ENCODE data around the gene ADO.
A peak's percentile ranks its signal among the peaks of the same experiment; 100 is the strongest.

The ADO gene

DNA sequence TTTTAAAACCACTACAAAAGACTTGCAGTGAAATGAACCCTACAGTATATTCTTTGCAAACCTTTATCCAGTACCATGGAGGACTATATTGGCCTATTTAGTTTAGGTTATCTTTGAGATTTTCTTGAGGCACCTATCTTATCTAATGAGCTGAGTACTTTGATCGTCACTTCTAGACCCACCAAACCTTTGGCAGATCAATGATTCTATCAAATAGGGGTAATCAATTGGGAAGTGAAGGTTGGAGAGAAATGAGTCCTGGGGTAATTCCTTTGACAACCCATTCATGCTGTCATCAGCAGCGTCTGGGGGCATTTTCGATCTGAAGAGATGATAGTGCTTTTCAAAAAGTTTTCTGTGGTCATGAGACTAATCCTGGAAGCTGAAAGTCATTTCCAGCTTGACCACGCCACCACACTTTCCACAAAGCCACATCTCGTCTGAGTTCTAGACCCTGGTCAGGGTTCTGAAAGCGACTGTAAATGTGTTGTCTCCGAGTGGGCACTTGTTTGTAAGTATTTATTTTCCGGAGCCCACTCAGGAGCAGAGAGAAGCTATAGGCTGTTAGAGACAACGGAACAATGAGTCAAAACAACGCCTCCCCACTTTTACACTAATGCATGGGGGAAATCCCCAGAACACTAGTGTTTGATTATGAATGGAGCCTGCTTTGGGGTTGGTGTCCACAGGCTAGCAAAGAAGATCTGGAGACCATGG, 6.8 kb downstream of the ADO start:
- H3K9me3 ChIP-seq (ENCODE audit: control insufficient read depth in 2 of 2, low read length in 2 of 2) = no peaks in the 10 kb centered on the region
- H3K36me3 ChIP-seq (ENCODE audit: control insufficient read depth in 2 of 2, insufficient read depth in 2 of 2, low read length in 2 of 2) = no peaks in the 10 kb centered on the region
- H3K27ac ChIP-seq (ENCODE audit: low read depth in 2 of 2, low read length in 2 of 2) = no peak overlapping the region
- peaks cover 12 to 23% of the 10 kb centered on the region in 2 donors for H3K27me3 ChIP-seq (ENCODE audit: control insufficient read depth in 2 of 2, insufficient read depth in 2 of 2, low read length in 2 of 2)
- H3K4me3 ChIP-seq (ENCODE audit: low read length in 2 of 2) = no peak overlapping the region
- no peak overlapping the region for H3K9ac ChIP-seq (ENCODE audit: low read depth in 1 of 2, low read length in 2 of 2)
- peaks cover 12 to 25% of the 10 kb centered on the region in 2 donors for H3K4me1 ChIP-seq (ENCODE audit: control insufficient read depth in 2 of 2, insufficient read depth in 2 of 2, low read length in 2 of 2)

DNA sequence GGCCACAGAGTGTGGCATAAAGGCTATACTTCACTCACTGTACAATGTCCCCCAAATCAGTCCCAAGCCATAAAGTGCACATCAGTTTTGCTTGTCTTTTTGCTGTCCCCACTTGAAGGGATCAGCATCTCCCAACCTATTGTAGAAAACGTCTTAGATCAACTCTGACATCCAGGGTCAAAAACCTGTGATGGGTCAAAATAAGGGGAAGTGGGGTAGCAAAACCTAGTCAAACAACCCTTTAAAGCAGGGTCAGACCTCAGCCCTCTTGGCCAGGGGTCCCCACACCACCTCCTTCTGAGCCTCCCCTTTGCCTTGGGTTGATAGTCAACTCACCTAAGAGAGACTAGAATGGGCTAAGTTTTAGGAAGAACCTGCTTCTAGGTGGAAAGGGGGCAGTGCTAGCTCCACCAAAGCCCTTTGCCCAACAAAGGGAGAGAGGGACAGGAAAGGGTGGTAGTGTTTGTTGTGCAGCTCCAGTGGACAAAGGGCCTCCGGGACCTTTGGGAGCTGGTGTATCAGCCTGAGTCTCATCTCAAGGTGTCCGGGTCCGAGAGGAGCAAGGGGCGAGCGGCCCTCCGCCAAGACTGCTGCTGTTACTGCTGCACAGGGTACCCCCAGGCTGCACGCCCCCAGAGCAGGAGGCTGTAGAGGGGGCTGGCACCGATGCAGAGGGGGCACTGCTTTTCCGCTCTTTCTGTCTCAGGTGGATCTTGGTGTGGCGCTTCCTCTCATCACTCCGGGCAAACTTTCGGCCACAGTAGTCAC, 8.3 kb downstream of the ADO start:
- H3K27ac ChIP-seq (ENCODE audit: low read depth in 2 of 2, low read length in 2 of 2) = no peak overlapping the region
- H3K27me3 ChIP-seq (ENCODE audit: control insufficient read depth in 2 of 2, insufficient read depth in 2 of 2, low read length in 2 of 2) = peaks cover 12 to 23% of the 10 kb centered on the region in 2 donors
- no peak overlapping the region for H3K9ac ChIP-seq (ENCODE audit: low read depth in 1 of 2, low read length in 2 of 2)
- H3K4me3 ChIP-seq (ENCODE audit: low read length in 2 of 2) = no peak overlapping the region
- peaks cover 12 to 24% of the 10 kb centered on the region in 2 donors for H3K4me1 ChIP-seq (ENCODE audit: control insufficient read depth in 2 of 2, insufficient read depth in 2 of 2, low read length in 2 of 2)
- no peaks in the 10 kb centered on the region for H3K9me3 ChIP-seq (ENCODE audit: control insufficient read depth in 2 of 2, low read length in 2 of 2)
- no peaks in the 10 kb centered on the region for H3K36me3 ChIP-seq (ENCODE audit: control insufficient read depth in 2 of 2, insufficient read depth in 2 of 2, low read length in 2 of 2)

DNA sequence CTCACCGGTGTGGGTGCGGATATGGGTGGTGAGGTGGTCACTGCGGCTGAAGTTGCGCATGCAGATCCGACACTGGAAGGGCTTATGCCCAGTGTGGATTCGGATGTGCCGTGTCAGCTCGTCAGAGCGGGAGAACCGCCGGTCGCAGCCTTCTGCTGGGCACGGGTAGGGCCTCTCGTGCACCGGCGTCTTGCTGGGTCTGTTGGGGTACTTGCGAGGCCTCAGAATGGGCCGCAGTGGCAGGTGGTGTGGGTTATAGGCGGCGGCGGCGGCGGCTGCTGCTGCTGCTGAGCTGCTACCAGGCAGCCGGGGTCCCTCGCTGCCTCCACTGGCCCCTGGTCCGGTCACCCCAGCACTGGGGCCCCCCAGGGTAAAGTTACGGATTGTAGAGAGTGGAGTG, 8.9 kb downstream of the ADO start:
- Histone ChIP-seq H3K27ac (ENCODE audit: low read depth in 2 of 2, low read length in 2 of 2) (no peak overlapping the region), H3K9me3 (ENCODE audit: control insufficient read depth in 2 of 2, low read length in 2 of 2) (no peaks in the 10 kb centered on the region), H3K27me3 (ENCODE audit: control insufficient read depth in 2 of 2, insufficient read depth in 2 of 2, low read length in 2 of 2) (peaks cover 12 to 23% of the 10 kb centered on the region in 2 donors), H3K4me1 (ENCODE audit: control insufficient read depth in 2 of 2, insufficient read depth in 2 of 2, low read length in 2 of 2) (peaks cover 16 to 30% of the 10 kb centered on the region in 2 donors), H3K36me3 (ENCODE audit: control insufficient read depth in 2 of 2, insufficient read depth in 2 of 2, low read length in 2 of 2) (no peaks in the 10 kb centered on the region), H3K4me3 (ENCODE audit: low read length in 2 of 2) (no peak overlapping the region), H3K9ac (ENCODE audit: low read depth in 1 of 2, low read length in 2 of 2) (no peak overlapping the region)

DNA sequence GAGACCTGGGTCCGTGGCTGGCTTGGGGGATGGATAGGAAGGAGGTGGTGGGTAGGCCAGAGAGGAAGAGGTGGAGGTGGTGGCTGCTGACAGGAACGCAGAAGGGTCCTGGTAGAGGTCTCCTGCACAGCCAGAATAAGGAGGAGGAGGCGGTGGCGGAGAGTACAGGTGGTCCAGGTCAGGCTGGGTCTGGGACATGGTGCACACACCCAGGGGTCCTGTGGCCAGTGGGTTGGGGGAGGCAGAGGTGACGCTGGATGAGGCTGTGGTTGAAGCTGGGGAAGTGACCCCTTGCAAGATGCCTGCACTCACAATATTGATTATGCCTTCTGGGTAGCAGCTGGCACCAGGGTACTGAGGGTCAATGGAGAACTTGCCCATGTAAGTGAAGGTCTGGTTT, 9.5 kb downstream of the ADO start:
- Histone ChIP-seq H3K36me3 (ENCODE audit: control insufficient read depth in 2 of 2, insufficient read depth in 2 of 2, low read length in 2 of 2) (no peaks in the 10 kb centered on the region), H3K9ac (ENCODE audit: low read depth in 1 of 2, low read length in 2 of 2) (peak overlapping the region in 1 of 2 donors; percentile 34), H3K4me1 (ENCODE audit: control insufficient read depth in 2 of 2, insufficient read depth in 2 of 2, low read length in 2 of 2) (peaks cover 18 to 32% of the 10 kb centered on the region in 2 donors), H3K9me3 (ENCODE audit: control insufficient read depth in 2 of 2, low read length in 2 of 2) (no peaks in the 10 kb centered on the region), H3K27me3 (ENCODE audit: control insufficient read depth in 2 of 2, insufficient read depth in 2 of 2, low read length in 2 of 2) (peaks cover 12 to 24% of the 10 kb centered on the region in 2 donors), H3K4me3 (ENCODE audit: low read length in 2 of 2) (no peak overlapping the region), H3K27ac (ENCODE audit: low read depth in 2 of 2, low read length in 2 of 2) (no peak overlapping the region)

DNA sequence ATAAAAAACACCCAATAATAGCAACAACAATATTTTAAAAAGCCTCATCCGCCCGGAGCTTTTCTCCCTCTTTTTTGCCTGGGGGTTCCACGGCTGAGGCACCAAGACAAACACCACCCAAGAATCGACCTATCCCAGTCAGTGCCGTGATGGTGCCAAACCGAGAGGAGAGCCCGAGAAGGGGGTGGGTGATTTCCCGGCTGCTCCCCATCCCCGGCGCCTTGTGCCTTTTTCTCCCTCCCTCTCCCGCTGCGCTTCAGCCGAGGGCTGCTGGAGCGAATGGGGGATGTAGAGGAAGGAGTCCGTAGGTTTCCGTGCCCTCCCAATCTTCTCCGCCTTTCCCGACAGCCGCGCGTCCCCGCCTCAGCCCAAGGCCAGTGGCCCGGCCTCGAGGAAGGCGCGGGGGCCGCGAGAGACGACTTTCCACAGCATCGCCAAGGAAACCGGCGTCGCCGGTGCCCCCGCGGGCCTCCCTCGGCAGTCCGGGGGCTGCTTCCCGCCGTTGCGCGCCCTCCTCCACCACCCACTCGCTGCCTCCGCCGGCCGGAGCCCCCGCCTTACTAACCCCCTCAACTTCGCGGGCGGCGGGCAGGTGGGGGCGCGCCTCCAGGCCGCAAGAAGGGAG, 10.3 kb downstream of the ADO start:
- no peaks in the 10 kb centered on the region for H3K36me3 ChIP-seq (ENCODE audit: control insufficient read depth in 2 of 2, insufficient read depth in 2 of 2, low read length in 2 of 2)
- peak overlapping the region; percentile 52 to 81 for H3K4me3 ChIP-seq (ENCODE audit: low read length in 2 of 2)
- peaks cover 18 to 32% of the 10 kb centered on the region in 2 donors for H3K4me1 ChIP-seq (ENCODE audit: control insufficient read depth in 2 of 2, insufficient read depth in 2 of 2, low read length in 2 of 2)
- H3K9ac ChIP-seq (ENCODE audit: low read depth in 1 of 2, low read length in 2 of 2) = no peak overlapping the region
- H3K27me3 ChIP-seq (ENCODE audit: control insufficient read depth in 2 of 2, insufficient read depth in 2 of 2, low read length in 2 of 2) = peaks cover 18 to 33% of the 10 kb centered on the region in 2 donors
- H3K9me3 ChIP-seq (ENCODE audit: control insufficient read depth in 2 of 2, low read length in 2 of 2) = no peaks in the 10 kb centered on the region
- no peak overlapping the region for H3K27ac ChIP-seq (ENCODE audit: low read depth in 2 of 2, low read length in 2 of 2)

DNA sequence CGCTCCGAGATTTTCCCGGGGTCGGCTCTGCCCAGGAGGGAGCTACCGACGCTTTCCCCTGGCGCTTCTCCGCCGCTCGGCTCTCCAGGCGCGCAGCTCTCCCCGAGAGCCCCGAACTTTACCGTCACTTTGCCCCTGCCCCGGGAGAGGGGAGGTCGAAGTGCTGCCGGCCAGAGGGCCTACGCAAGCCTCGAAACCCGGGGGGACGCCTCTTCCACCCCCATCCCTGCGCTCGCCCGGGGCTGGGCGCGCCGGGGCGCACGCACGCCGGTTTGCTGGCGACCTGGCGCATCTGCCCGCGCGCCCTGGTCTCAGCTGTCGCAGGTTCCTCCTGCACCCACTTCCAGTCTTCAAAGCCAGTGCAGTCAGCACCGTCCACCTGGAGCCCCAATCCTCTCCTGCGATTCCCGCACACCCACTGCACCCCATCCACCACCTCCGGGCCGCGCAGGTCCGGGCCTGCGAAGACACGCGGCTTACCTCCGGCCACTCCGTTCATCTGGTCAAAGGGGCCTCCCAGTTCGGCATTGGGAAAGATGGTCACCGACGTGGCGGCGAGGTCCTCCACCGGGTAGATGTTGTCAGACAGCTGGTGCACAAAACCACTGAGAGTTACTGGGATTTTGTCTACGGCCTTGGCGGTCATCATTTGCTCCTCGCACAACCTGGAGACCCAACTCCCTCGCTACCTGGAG, 11.0 kb downstream of the ADO start:
- Histone ChIP-seq H3K36me3 (ENCODE audit: control insufficient read depth in 2 of 2, insufficient read depth in 2 of 2, low read length in 2 of 2) (no peaks in the 10 kb centered on the region), H3K27ac (ENCODE audit: low read depth in 2 of 2, low read length in 2 of 2) (no peak overlapping the region), H3K9ac (ENCODE audit: low read depth in 1 of 2, low read length in 2 of 2) (peak overlapping the region; percentile 56 to 76), H3K4me1 (ENCODE audit: control insufficient read depth in 2 of 2, insufficient read depth in 2 of 2, low read length in 2 of 2) (peaks cover 18 to 32% of the 10 kb centered on the region in 2 donors), H3K9me3 (ENCODE audit: control insufficient read depth in 2 of 2, low read length in 2 of 2) (no peaks in the 10 kb centered on the region), H3K4me3 (ENCODE audit: low read length in 2 of 2) (peak overlapping the region; percentile 67 to 81), H3K27me3 (ENCODE audit: control insufficient read depth in 2 of 2, insufficient read depth in 2 of 2, low read length in 2 of 2) (peaks cover 20 to 36% of the 10 kb centered on the region in 2 donors)

DNA sequence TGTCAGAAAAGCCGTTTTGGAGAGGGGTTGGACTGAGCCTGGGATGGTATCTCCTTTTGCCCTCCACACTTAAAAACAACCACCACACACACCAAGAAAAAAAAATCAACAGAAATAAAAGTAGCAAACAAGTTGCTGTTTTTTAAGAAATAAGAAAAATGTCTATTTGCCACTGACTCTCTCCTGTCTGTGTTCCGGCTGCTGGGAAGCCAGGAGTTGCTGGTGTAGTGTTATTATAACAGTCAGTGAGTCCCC, 11.5 kb downstream of the ADO start:
- H3K27ac ChIP-seq (ENCODE audit: low read depth in 2 of 2, low read length in 2 of 2) = no peak overlapping the region
- no peaks in the 10 kb centered on the region for H3K9me3 ChIP-seq (ENCODE audit: control insufficient read depth in 2 of 2, low read length in 2 of 2)
- peaks cover 18 to 32% of the 10 kb centered on the region in 2 donors for H3K4me1 ChIP-seq (ENCODE audit: control insufficient read depth in 2 of 2, insufficient read depth in 2 of 2, low read length in 2 of 2)
- H3K9ac ChIP-seq (ENCODE audit: low read depth in 1 of 2, low read length in 2 of 2) = peak overlapping the region; percentile 56 to 76
- H3K36me3 ChIP-seq (ENCODE audit: control insufficient read depth in 2 of 2, insufficient read depth in 2 of 2, low read length in 2 of 2) = no peaks in the 10 kb centered on the region
- peaks cover 22 to 37% of the 10 kb centered on the region in 2 donors for H3K27me3 ChIP-seq (ENCODE audit: control insufficient read depth in 2 of 2, insufficient read depth in 2 of 2, low read length in 2 of 2)
- H3K4me3 ChIP-seq (ENCODE audit: low read length in 2 of 2) = peak overlapping the region; percentile 67 to 81

DNA sequence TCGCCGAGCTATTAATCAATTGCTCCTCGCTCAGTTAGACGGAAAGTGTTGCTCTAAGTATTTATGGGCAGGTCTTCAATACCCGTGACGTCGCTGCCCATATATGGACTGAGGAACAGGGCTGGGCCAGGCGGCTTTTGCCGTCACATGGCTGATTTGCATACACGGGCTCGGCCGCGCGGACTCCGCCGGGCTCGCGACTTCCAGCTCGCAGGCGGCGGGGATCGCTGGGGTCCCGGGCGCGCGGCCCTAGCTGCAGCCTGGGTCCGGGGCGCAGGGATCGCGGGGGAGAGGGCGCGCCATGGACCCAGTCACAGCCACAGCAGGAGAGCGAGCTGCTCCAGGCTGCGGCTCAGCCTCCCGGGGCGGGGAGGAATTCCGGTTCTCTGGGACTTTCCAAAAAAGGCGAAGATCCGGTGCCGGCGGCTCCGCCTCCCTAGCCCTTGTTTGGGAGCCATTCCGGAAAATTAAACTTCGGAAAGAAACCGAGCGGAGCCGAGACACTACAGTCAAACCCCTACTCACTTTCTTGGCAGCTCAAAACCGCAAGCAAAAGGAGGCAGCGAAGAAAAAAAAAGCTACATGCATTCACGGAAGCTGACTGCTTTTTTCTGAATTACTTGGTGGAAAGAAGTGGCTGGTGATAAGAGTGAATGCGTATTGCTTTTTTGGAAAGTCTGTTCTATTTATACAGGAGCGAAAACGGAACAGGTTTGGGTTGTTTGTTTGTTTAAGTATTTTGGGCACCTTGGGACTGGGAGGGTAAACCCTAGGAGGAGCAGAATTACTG, 12.0 kb downstream of the ADO start, which contains the start of gene EGR2:
Gene EGR2 (minus strand): TSS at position 36 of the 790 bp plus-strand sequence. CDS start 337 bp downstream, outside the sequence.
- Histone ChIP-seq H3K27ac (ENCODE audit: low read depth in 2 of 2, low read length in 2 of 2) (peak within 1 kb of the TSS; percentile 74 to 86), H3K9ac (ENCODE audit: low read depth in 1 of 2, low read length in 2 of 2) (peak within 1 kb of the TSS; percentile 56 to 76), H3K4me1 (ENCODE audit: control insufficient read depth in 2 of 2, insufficient read depth in 2 of 2, low read length in 2 of 2) (peaks cover 18 to 32% of the 10 kb centered on the region in 2 donors), H3K4me3 (ENCODE audit: low read length in 2 of 2) (peak within 1 kb of the TSS; percentile 67 to 81), H3K9me3 (ENCODE audit: control insufficient read depth in 2 of 2, low read length in 2 of 2) (no peaks in the 10 kb centered on the region), H3K36me3 (ENCODE audit: control insufficient read depth in 2 of 2, insufficient read depth in 2 of 2, low read length in 2 of 2) (no peaks in the 10 kb centered on the region), H3K27me3 (ENCODE audit: control insufficient read depth in 2 of 2, insufficient read depth in 2 of 2, low read length in 2 of 2) (peaks cover 22 to 40% of the 10 kb centered on the region in 2 donors)

DNA sequence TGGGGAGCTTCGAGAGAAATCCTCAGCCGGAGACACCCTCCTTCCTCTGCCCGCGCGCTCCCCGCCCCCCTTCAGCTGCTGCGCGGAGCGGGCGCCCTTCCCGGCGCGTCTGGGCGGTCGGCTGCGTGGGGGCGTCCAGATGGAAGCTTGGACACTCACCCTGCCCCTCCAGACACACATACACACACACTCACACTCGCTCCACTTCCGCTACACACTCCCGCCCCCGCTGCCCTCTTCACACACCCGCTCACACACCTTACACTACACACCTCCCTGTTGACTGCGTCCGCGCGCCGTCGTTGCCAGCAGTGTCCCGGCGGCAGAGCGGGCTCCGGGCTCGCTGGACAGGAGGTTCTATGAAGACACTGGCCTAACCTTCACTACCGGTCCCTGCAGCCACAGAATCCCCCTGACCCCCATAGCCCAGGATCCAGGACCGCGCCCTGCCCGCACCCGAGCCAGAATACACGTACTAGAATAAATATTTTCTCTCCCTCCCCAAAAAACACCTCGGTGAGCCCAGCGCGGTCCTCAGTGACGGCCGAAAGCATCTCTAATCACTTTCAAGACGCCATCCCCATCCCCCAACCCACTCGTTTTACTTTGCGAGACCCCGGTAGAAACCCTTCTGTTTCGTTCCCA, 12.7 kb downstream of the ADO start:
- Histone ChIP-seq H3K9me3 (ENCODE audit: control insufficient read depth in 2 of 2, low read length in 2 of 2) (no peaks in the 10 kb centered on the region), H3K27ac (ENCODE audit: low read depth in 2 of 2, low read length in 2 of 2) (peak overlapping the region; percentile 74 to 86), H3K36me3 (ENCODE audit: control insufficient read depth in 2 of 2, insufficient read depth in 2 of 2, low read length in 2 of 2) (no peaks in the 10 kb centered on the region), H3K4me3 (ENCODE audit: low read length in 2 of 2) (peak overlapping the region; percentile 67 to 81), H3K4me1 (ENCODE audit: control insufficient read depth in 2 of 2, insufficient read depth in 2 of 2, low read length in 2 of 2) (peaks cover 18 to 32% of the 10 kb centered on the region in 2 donors), H3K9ac (ENCODE audit: low read depth in 1 of 2, low read length in 2 of 2) (peak overlapping the region; percentile 56 to 76), H3K27me3 (ENCODE audit: control insufficient read depth in 2 of 2, insufficient read depth in 2 of 2, low read length in 2 of 2) (peaks cover 22 to 40% of the 10 kb centered on the region in 2 donors)

Data from mucosa of rectum (tissue), 2 donors.